Measurements from ENCODE around the gene HDHD3. TPM values are rescaled to one million over a fixed set of nuclear protein-coding genes. Genes with fewer than 3 reads are reported as not detected.
"Not testable (repeated sequence)": the region's sequence is repeated elsewhere in the genome, so short reads cannot be mapped to it uniquely, and the experiment has no call there.

The HDHD3 gene
- total RNA-seq, 1 donor from 2014 or later = 10.7 TPM

DNA sequence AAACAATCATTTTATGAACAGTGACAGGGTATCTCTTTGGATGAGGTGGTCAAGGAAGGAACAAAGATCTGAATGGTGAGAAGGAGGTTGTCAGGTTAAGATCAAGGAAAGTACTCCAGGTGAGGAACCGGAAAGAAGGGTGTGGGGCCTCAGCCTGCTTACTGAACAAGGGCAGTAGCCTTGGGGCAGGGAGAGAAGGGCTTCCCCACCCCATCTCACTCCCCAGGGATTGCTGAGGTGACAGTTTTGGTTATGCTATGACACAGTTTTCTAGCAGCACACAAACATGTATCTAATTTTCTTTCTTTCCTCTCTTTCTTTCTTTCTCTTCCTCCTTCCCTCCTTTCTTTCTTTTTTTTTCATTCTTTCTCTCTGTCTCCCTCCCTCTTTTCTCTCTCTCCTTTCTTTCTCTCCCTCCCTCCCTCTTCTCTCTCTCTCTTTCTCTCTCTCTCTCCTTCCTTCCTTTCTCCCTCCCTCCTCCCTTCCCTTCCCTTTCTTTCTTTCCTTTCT is 4.1 kb upstream of the HDHD3 start:
- Mint-ChIP-seq H3K27me3 (ENCODE audit: low read depth) (no peaks in the 10 kb centered on the region), H3K9me3 (ENCODE audit: low read depth) (no peaks in the 10 kb centered on the region), H3K4me1 (ENCODE audit: low read depth) (no peaks in the 10 kb centered on the region), H3K27ac (ENCODE audit: unreplicated experiment) (no peak overlapping the region), H3K36me3 (ENCODE audit: low read depth) (no peaks in the 10 kb centered on the region), H3K4me3 (ENCODE audit: unreplicated experiment) (no peak overlapping the region)
- TF ChIP-seq, protein P1, sequence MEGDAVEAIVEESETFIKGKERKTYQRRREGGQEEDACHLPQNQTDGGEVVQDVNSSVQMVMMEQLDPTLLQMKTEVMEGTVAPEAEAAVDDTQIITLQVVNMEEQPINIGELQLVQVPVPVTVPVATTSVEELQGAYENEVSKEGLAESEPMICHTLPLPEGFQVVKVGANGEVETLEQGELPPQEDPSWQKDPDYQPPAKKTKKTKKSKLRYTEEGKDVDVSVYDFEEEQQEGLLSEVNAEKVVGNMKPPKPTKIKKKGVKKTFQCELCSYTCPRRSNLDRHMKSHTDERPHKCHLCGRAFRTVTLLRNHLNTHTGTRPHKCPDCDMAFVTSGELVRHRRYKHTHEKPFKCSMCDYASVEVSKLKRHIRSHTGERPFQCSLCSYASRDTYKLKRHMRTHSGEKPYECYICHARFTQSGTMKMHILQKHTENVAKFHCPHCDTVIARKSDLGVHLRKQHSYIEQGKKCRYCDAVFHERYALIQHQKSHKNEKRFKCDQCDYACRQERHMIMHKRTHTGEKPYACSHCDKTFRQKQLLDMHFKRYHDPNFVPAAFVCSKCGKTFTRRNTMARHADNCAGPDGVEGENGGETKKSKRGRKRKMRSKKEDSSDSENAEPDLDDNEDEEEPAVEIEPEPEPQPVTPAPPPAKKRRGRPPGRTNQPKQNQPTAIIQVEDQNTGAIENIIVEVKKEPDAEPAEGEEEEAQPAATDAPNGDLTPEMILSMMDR (IDR thresholded peaks at IDR 0.05) = no peak
- DNase-seq (ENCODE audit: low spot score) = no peak

DNA sequence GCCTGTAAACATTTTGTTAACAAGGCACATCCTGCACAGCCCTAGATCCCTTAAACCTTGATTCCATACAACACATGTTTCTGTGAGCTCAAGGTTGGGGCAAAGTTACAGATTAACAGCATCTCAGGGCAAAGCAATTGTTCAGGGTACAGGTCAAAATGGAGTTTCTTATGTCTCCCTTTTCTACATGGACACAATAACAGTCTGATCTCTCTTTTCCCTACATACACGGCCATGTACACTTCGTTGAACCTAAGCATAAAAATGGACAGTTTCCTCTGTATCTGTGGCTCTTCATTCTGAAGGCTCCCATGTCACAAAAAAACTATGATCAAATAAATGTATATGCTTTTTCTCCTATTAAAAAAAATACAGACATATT is 3.0 kb upstream of the HDHD3 start:
- H3K36me3 Mint-ChIP-seq (ENCODE audit: low read depth); H3K4me1 Mint-ChIP-seq (ENCODE audit: low read depth); H3K9me3 Mint-ChIP-seq (ENCODE audit: low read depth); H3K27me3 Mint-ChIP-seq (ENCODE audit: low read depth); H3K4me3 Mint-ChIP-seq (ENCODE audit: unreplicated experiment); DNase-seq (ENCODE audit: low spot score); H3K27ac Mint-ChIP-seq (ENCODE audit: unreplicated experiment): not testable (repeated sequence)

DNA sequence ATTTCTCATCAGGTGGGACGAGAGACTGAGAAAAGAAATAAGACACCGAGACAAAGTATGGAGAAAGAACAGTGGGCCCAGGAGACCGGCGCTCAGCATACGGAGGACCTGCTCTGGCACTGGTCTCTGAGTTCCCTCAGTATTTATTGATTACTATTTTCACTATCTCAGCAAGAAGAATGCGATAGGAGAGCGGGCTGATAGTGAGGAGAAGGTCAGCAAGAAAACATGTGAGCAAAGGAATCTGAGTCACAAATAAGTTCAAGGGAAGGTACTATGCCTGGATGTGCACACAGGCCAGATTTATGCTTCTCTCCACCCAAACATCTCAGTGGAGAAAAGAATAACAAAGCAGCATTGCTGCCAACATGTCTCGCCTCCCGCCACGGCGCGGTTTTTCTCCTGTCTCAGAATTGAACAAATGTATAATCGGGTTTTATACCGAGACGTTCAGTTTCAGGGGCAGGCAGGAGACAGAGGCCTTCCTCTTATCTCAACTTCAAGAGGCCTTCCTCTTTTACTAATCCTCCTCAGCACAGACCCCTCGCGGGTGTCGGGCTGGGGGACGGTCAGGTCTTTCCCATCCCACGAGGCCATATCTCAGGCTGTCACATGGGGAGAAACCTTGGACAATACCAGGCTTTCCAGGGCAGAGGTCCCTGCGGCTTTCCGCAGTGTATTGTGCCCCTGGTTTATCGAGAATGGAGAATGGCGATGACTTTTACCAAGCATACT is 2.5 kb upstream of the HDHD3 start:
- H3K9me3 Mint-ChIP-seq (ENCODE audit: low read depth); H3K27ac Mint-ChIP-seq (ENCODE audit: unreplicated experiment); H3K4me3 Mint-ChIP-seq (ENCODE audit: unreplicated experiment): not testable (repeated sequence)

DNA sequence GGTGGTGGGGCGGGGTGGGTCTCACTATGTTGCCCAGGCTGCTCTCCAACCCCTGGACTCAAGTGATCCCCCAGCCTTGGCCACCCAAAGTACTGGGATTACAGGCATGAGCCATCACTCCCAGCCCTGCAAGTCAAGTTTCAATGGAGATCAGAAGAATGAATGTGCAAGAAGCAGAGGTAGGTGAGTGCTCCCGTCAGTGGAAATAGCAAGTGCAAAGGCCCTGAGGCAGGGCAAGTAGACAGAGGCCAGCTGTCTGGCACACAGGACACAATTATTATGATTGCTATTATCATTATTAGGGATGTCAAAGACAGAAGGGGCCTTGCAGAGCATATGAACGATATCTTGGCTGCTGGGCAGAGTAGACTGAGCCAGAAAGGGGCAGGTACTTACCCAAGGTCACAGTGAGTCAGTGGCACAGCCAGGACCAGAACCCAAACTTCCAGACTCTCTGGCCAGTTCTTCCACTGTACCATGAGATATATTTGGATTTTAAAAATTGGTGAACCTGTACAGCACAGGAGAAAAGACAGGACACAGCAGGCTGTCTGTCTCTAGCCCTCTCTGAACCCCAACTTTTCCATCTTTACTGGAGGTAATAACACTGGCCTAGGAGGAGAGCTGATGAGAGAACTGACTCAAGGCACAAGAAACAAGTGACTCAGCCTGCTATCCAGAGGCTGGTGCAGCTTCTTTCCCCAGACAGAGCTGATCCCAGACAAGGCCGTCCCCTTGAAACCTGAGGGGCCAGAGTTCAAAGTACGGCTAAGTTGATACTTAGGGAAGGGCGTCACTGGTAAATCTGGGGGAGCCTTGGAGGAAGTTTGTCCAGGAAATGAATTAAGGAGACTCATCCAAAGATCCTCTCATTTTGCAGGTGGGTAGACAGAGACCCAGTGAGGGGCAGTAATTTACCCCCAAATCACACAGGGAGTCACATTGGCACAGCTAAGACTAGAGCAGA is 1.4 kb downstream of the HDHD3 start:
- no peaks in the 10 kb centered on the region for H3K9me3 Mint-ChIP-seq (ENCODE audit: low read depth)
- no peaks in the 10 kb centered on the region for H3K27me3 Mint-ChIP-seq (ENCODE audit: low read depth)
- no peak overlapping the region for H3K27ac Mint-ChIP-seq (ENCODE audit: unreplicated experiment)
- TF ChIP-seq, protein P1 (IDR thresholded peaks at IDR 0.05) = no peak
- H3K4me3 Mint-ChIP-seq (ENCODE audit: unreplicated experiment) = peak overlapping the region; percentile 78
- H3K4me1 Mint-ChIP-seq (ENCODE audit: low read depth) = peaks cover 6% of the 10 kb centered on the region
- peaks cover 3% of the 10 kb centered on the region for H3K36me3 Mint-ChIP-seq (ENCODE audit: low read depth)
- no peak for DNase-seq (ENCODE audit: low spot score)

More for the DNA sequence above, 2.5 kb upstream of the HDHD3 start:
- not testable (repeated sequence) for DNase-seq (ENCODE audit: low spot score); H3K4me1 Mint-ChIP-seq (ENCODE audit: low read depth); H3K27me3 Mint-ChIP-seq (ENCODE audit: low read depth); H3K36me3 Mint-ChIP-seq (ENCODE audit: low read depth)

DNA sequence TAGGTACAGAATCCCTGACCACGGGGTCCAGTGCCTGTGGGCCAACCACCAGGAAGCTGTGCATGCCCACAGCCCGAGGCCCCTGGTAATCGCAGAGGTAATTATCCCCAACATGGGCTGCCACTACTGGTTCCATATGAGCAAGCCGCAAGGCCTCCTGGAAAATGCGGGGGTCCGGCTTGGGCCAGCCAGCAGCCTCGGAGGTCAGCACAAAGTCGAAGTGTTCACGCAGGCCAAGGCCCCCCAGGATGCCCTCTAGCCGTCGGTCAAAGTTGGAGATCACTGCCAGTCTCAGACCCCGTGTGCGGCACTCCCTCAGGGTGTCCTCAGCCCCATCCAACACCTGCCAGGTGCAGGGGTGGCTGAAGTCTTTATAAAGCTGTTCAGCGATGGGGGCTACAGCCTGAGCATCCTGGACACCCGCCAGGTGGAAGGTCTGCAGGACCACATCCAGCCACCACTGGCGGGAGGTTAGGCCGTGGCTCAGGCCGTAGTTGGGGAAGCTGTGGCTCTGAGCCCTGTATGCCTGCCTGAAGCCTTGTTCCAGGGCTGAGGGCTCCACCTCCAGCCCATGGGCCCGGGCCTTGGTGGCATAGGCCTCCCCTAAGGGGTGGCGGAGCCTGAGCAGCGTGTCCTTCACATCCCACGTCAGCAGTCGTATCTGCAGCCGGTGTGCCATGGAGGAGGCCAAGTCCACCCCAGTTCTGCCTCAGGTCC is 3.0 kb downstream of the HDHD3 start:
- no peak for DNase-seq (ENCODE audit: low spot score)
- H3K27ac Mint-ChIP-seq (ENCODE audit: unreplicated experiment) = no peak overlapping the region
- no peaks in the 10 kb centered on the region for H3K9me3 Mint-ChIP-seq (ENCODE audit: low read depth)
- H3K36me3 Mint-ChIP-seq (ENCODE audit: low read depth) = peaks cover 3% of the 10 kb centered on the region
- TF ChIP-seq, protein P1 (IDR thresholded peaks at IDR 0.05) = no peak
- peaks cover 6% of the 10 kb centered on the region for H3K4me1 Mint-ChIP-seq (ENCODE audit: low read depth)
- no peak overlapping the region for H3K4me3 Mint-ChIP-seq (ENCODE audit: unreplicated experiment)
- H3K27me3 Mint-ChIP-seq (ENCODE audit: low read depth) = no peaks in the 10 kb centered on the region

DNA sequence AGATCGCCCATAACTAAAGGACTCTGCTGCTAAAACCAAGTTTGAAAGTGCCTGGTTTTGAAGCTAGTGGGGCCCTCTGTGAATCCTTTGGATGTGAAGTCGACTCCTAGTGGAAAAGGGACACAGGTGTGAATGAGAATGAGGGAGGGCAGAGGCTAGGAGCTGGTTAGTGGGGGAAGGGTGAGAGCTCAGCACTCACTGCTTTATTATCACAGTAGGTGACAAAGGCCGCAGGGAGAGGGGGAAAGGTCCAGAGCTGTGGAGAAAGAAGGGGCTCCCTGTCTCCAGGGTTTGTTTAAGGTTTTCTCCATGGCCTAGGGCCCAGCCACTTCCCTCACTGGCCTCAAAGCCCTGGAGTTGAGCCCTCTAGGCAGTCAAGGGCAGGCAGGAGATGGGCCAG is 3.5 kb downstream of the HDHD3 start:
- Mint-ChIP-seq H3K4me3 (ENCODE audit: unreplicated experiment) (no peak overlapping the region), H3K27me3 (ENCODE audit: low read depth) (no peaks in the 10 kb centered on the region), H3K27ac (ENCODE audit: unreplicated experiment) (no peak overlapping the region), H3K4me1 (ENCODE audit: low read depth) (peaks cover 6% of the 10 kb centered on the region), H3K9me3 (ENCODE audit: low read depth) (no peaks in the 10 kb centered on the region), H3K36me3 (ENCODE audit: low read depth) (peaks cover 3% of the 10 kb centered on the region)
- TF ChIP-seq, protein P1 (IDR thresholded peaks at IDR 0.05) = no peak
- no peak for DNase-seq (ENCODE audit: low spot score)
